IMR-90 (cell line): ENCODE results near the gene PRKCA.

Experiments used
- CHD1 ChIP-seq: IDR thresholded peaks from 2 replicates; pipeline ENCODE4 v1.6.1; 2012; ENCODE audit warnings: low read depth, low read length, improper control_type of control experiment
- POLR2A ChIP-seq: IDR thresholded peaks from 2 replicates; pipeline ENCODE4 v1.6.1; 2012; ENCODE audit warnings: mild to moderate bottlenecking, low read depth, low read length

- TF ChIP-seq POLR2A = no peak
- TF ChIP-seq CHD1 = no peak
Observed at GRCh38 chr17:66860204-66860603, 557.8 kb downstream of the PRKCA start.
